Esophagus (tissue), 2 donors: ENCODE measurements around the gene TM9SF3. TPM values are rescaled to one million over a fixed set of nuclear protein-coding genes. Genes with fewer than 3 reads are reported as not detected.

Experiments
- H3K27ac ChIP-seq, 2 donors: one replicate each; pipeline ENCODE4 v1.5.1; 2013; ENCODE audit warnings: low read depth in 2 of 2, mild to moderate bottlenecking in 2 of 2, inconsistent platforms in 1 of 2, low read length in 1 of 2, moderate library complexity in 1 of 2
- H3K27me3 ChIP-seq, 2 donors: one replicate each; pipeline ENCODE4 v1.6.1; 2013; ENCODE audit warnings: low read length in 2 of 2, control low read depth in 1 of 2, mild to moderate bottlenecking in 1 of 2; ENCODE audit not compliant: insufficient read depth in 2 of 2, control insufficient read depth in 1 of 2
- H3K36me3 ChIP-seq, 2 donors: one replicate each; pipeline ENCODE4 v1.6.1; 2013; ENCODE audit warnings: low read length in 1 of 2; ENCODE audit not compliant: control insufficient read depth in 2 of 2, insufficient read depth in 2 of 2
- H3K4me1 ChIP-seq, 2 donors: one replicate each; pipeline ENCODE4 v1.6.1; 2013; ENCODE audit warnings: low read length in 1 of 2; ENCODE audit not compliant: control insufficient read depth in 2 of 2, insufficient read depth in 2 of 2
- H3K4me3 ChIP-seq, 2 donors: one replicate each; pipeline ENCODE4 v1.5.1; 2013; ENCODE audit warnings: low read length in 2 of 2, mild to moderate bottlenecking in 2 of 2, low read depth in 1 of 2, moderate library complexity in 1 of 2
- H3K9me3 ChIP-seq, 2 donors: one replicate each; pipeline ENCODE4 v1.6.1; 2013; ENCODE audit warnings: mild to moderate bottlenecking in 2 of 2, low read depth in 1 of 2, low read length in 1 of 2, moderate library complexity in 1 of 2; ENCODE audit not compliant: control insufficient read depth in 2 of 2, insufficient read depth in 1 of 2
- WGBS, 2 donors: extraction: QIAGEN DNeasy Blood & Tissue Kit; methylation state at CpG; one replicate each; pipeline ENCODE4 v1.1.7; 2013; 5-methylcytosine and 5-hydroxymethylcytosine counted together
- polyA plus RNA-seq, 2 donors: library from polyadenylated mRNA; stranded (reverse); fragments of 200-250 nt; gene quantifications; one replicate each; pipeline ENCODE4 v1.2.3, GENCODE V29; 2013
- donor health status: healthy with polysubstance abuse.
- donor health status: Bipolar disorder and iron deficiency.

The TM9SF3 gene
- polyA plus RNA-seq, 2 donors, result 21.0 to 29.6 TPM

DNA sequence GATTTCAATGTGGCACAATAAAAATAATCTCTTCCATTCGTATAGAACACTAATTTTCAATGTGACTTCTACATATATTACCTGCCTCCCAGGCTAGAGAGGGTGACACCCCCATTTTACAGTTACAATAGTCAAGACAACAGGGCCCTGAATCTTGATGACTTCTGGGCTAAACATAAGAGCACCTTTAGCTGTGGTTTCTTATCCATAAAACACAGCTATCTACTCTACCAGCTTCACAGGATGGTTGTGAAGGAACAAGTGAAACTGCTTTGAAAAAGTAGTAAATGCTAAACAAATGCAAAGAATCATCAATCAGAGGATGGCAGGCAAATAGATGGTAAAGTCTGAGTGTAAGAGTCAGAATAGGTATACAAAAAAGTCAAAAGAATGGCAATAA, 69.5 kb downstream of the TM9SF3 start:
- Histone ChIP-seq H3K36me3 (no peaks in the 10 kb centered on the region), H3K4me3 (no peak overlapping the region), H3K4me1 (peaks cover 3 to 16% of the 10 kb centered on the region in 2 donors), H3K27me3 (peaks cover 0 to 2% of the 10 kb centered on the region in 2 donors), H3K9me3 (no peaks in the 10 kb centered on the region), H3K27ac (no peak overlapping the region)
- WGBS, 2 donors, result 96 to 98% methylated on average over 1 of the region's 1 CpG

DNA sequence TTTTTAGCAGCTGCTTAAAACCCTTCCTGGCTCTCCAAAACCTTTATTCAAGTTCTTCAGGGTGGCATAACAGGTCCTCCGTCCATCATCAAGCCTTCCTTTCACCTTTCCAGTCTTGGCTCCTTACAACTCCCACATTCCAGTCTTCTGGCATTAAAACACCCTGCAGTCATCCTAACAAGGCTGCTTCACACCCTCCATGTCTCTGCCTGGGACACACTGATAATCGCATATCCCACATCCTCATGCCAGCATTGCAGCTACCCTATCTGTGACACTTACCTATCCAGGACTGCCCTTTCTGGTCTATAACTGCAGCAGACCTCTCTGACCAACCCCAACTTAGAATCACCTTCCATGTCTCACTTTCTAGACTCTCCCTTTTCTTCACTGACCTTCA, 70.5 kb downstream of the TM9SF3 start:
- no peaks in the 10 kb centered on the region for H3K9me3 ChIP-seq
- H3K4me1 ChIP-seq, result peaks cover 3 to 16% of the 10 kb centered on the region in 2 donors
- no peak overlapping the region for H3K27ac ChIP-seq
- peaks cover 0 to 2% of the 10 kb centered on the region in 2 donors for H3K27me3 ChIP-seq
- 81 to 83% methylated on average over 2 of the region's 2 CpGs for WGBS, 2 donors
- no peaks in the 10 kb centered on the region for H3K36me3 ChIP-seq
- H3K4me3 ChIP-seq, result no peak overlapping the region

DNA sequence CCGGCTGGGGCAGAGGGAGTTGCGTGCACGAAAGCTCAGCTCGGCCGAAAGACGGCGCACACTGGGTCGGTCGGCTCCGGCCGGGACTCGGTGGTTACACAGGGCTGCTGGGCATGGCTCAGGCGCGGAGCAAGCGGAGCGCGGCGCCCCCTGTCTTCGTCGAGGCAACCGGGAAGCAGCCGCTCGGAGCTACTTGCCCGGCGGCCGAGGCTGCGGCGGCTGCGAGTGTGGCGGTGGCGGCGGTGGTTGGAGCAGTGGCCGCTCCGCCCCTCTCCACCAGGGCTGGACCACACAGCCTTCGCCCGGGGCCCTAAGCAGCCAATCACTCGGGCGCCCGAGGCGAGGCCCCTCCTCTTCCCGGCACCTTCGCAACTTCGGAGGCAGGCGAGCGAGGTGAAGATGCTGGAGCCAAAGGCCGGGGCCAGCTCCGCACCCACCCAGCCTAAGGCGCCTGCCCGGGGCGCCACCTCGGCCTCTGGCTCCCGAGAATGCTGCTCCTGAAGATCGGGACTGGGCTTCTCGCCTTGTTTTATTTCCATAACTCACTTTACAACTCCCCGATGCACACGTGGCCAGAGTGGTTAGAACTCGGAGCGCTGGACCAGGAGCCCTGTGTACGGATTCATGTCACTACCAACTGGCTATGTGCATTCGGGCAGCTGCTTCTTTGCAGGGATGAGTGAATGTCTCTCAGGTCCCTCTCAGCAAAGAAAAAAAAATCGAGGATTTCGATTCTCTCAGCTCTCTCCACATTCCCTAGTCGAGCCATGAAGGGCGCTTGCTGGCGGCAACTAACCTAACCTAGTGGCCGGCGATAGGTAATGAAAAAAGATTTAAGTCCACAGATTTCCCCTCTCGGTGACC, 72.9 kb downstream of the TM9SF3 start, which contains the start of gene TLL2:
Gene TLL2 (minus strand): TSS at position 229 of the 864 bp plus-strand sequence. CDS start 241 bp downstream, outside the sequence.
- H3K4me3 ChIP-seq, result peak within 1 kb of the TSS; percentile 48 to 49

DNA sequence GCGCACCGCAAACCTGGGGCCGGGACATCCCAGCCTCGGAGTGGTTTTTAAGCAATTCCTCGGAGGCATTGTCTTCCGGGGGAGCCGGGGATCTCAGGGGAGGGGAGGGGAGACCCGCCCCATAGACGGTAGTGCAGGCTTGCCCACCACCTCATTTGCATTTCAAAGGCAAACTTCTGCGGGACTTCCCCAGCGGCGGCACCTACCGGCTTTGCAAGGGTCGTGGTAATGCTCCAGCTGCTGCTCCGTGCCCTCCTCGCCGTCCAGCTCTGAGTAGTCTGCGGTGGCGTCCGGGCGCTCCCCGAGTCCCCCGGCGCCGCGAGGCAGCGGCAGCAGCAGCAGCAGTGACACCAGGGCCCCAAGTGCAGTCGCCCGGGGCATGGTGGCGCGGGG, 73.5 kb downstream of the TM9SF3 start:
- H3K36me3 ChIP-seq, result no peaks in the 10 kb centered on the region
- H3K4me1 ChIP-seq, result peaks cover 3 to 16% of the 10 kb centered on the region in 2 donors
- H3K27ac ChIP-seq, result no peak overlapping the region
- peaks cover 0 to 2% of the 10 kb centered on the region in 2 donors for H3K27me3 ChIP-seq
- H3K4me3 ChIP-seq, result peak overlapping the region; percentile 48 to 49
- no peaks in the 10 kb centered on the region for H3K9me3 ChIP-seq
- 1% methylated on average over 31 of the region's 31 CpGs for WGBS, 2 donors

More for the DNA sequence above, 72.9 kb downstream of the TM9SF3 start, which contains the start of gene TLL2:
- Histone ChIP-seq H3K36me3 (no peaks in the 10 kb centered on the region), H3K27ac (no peak within 1 kb of the TSS), H3K27me3 (peaks cover 0 to 2% of the 10 kb centered on the region in 2 donors), H3K9me3 (no peaks in the 10 kb centered on the region), H3K4me1 (peaks cover 3 to 16% of the 10 kb centered on the region in 2 donors)
- 1 to 2% methylated on average over 66 to 68 of the region's 68 CpGs for WGBS, 2 donors

DNA sequence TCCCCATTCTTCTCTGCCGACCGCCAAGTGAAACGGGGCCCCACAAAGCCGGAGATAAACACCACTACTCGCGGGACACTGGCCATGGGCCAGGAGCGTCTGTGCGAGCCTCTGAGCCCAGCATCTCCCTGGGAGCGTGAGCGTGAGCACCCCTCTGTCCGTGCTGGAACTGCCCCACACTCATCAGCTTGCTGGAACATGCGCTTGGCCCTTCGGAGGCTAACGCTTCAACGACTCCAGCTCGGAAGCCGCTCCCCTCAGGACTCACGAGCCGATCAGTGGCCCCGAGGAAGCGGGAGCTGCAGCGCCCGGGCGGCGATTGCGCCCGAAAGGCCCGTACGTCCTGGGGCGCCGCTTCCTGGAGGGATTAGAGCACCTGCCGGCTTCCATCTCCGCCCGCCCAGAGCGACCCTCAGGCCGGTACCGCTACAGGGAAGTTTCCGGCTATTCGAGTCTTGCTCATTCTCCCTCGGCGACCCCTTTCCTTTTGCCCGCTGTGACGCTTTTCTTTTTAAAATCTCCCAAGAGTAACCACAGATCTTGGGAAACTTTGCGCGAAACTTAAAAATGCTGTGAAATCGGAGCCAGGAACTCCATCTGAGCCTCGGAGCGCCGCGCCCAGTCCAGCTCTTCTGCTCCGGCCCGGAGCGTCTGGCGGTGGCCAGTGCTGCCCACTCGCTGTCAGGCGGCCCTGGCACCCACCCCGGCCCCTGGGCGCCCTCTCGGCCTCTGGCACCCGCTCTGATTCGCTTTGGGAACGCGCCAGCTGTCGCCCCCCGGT, 74.1 kb downstream of the TM9SF3 start:
- peak overlapping the region; percentile 48 to 49 for H3K4me3 ChIP-seq
- H3K27me3 ChIP-seq, result peaks cover 0 to 2% of the 10 kb centered on the region in 2 donors

DNA sequence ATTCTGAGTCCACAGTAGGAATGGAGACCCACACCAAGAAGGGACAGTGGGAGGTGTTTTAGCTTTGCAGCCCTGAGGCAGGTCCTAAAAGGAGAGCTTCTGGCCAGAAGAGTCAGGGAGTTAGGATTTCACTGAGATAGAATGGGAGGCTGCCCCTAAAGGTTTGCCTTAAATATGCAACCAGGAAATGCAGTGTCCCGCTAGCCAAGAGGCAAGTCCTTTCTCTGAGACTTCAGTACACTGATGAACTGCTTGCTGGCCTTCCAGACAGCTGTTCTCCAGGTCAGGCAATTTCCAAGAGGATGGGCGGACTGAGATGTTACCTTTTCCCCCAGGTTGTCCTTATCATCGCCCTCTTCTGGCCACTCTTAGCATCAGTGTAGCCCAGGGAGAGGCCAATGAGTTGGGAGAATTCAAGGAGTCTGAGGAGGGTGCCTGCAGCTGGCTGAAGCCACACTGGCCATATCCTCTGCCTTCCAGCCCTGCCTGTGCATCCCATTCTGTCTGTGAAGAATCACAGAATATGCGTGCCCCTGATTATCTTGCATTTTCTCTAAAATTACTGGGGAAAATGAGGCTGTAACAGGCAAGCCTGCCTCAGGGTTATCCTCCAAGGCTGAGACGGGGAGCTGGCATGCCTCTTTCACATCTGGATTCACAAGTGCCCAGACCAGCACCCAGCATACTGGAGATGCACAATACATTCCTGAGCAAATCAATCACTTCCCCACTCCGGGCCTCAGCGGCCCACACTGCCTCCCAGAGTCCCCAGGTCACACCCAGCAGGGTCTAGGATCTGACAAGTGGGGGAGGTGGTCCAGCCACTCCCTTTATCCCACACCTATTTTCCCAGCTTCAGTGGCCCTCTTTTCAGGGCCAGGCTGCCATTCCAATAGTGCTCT, 75.5 kb downstream of the TM9SF3 start:
- Histone ChIP-seq H3K9me3 (no peaks in the 10 kb centered on the region), H3K4me1 (peaks cover 3 to 17% of the 10 kb centered on the region in 2 donors), H3K36me3 (no peaks in the 10 kb centered on the region), H3K27me3 (peaks cover 0 to under 1% of the 10 kb centered on the region in 2 donors), H3K4me3 (no peak overlapping the region), H3K27ac (no peak overlapping the region)
- WGBS, 2 donors, result 67 to 68% methylated on average over 7 of the region's 7 CpGs

More for the DNA sequence above, 74.1 kb downstream of the TM9SF3 start:
- WGBS, 2 donors, result 3% methylated on average over 65 of the region's 65 CpGs
- Histone ChIP-seq H3K4me1 (peaks cover 3 to 16% of the 10 kb centered on the region in 2 donors), H3K9me3 (no peaks in the 10 kb centered on the region), H3K36me3 (no peaks in the 10 kb centered on the region), H3K27ac (no peak overlapping the region)

DNA sequence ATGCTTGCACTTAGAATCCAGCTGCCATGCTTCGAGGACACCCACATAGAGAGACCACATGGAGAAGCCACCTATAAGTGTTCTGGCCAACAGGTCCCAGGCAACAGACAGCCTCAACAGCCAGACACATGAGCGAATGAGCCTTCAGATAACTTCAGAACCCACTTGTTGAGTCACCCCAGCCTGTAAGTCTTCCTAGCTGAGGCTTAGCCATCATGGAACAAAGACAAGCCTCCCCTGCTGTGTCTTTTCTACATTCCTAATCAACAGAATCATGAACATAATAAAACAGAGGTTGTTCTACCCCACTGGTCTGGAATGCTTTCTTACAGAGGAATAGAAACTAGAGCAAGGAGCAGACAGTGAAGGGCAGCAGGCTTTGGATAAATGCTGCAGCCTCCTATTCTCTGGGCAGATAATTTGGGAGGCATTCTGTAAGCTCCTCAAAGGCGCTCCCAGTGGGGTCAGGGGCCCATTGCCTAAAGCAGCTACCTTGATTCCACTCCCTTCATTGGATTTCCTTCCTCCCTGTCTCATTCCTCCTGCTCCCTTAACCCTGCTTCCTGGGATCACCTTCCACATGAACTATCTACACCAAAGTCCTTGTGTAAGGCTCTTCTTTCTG, 77.7 kb downstream of the TM9SF3 start:
- H3K9me3 ChIP-seq, result no peaks in the 10 kb centered on the region
- 85 to 90% methylated on average over 3 of the region's 3 CpGs for WGBS, 2 donors

DNA sequence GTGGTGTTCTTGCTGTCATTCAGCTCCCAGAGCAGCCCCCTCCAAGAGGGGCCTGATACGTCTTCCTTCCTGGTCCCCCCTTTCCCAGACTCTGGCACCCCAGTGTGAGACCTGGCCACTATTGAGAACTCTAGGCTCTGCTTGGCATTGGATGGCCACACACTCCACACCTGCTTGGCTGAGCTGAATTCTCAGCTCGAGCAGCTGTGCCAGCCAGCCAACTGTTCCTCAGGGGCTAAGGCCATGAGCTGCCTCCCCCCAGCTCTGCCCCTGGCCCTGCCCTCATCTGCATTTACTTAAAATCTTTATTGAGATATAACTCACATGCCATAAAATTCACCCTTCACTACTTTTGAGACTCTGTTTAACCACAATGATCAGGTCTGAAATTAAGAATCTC, 79.8 kb downstream of the TM9SF3 start:
- Histone ChIP-seq H3K36me3 (no peaks in the 10 kb centered on the region), H3K4me1 (peaks cover 0 to 8% of the 10 kb centered on the region in 2 donors), H3K27ac (no peak overlapping the region), H3K9me3 (no peaks in the 10 kb centered on the region), H3K4me3 (no peak overlapping the region), H3K27me3 (no peaks in the 10 kb centered on the region)
- 66 to 76% methylated on average over 2 of the region's 2 CpGs for WGBS, 2 donors

More for the DNA sequence above, 77.7 kb downstream of the TM9SF3 start:
- H3K27me3 ChIP-seq, result no peaks in the 10 kb centered on the region
- no peak overlapping the region for H3K27ac ChIP-seq
- peaks cover 3 to 15% of the 10 kb centered on the region in 2 donors for H3K4me1 ChIP-seq
- no peak overlapping the region for H3K4me3 ChIP-seq
- no peaks in the 10 kb centered on the region for H3K36me3 ChIP-seq
